AG04449 (cell line): Measurements from ENCODE around the gene SLC29A2.

Experiments used
- CTCF ChIA-PET: fragments of 350-600 bp; formaldehyde crosslinking; extraction: SDS; loops from one replicate; lab custom pipeline; 2021; ENCODE audit warnings: antibody characterized with exemption; lab: Yijun Ruan, JAX
- POLR2A ChIA-PET: fragments of 400-600, 350-600 bp; formaldehyde crosslinking; extraction: SDS; loops from one replicate; lab custom pipeline; 2020; ENCODE audit warnings: antibody characterized with exemption, inconsistent platforms; lab: Yijun Ruan, JAX
- DNase-seq: peaks from one replicate; pipeline ENCODE4 v3.0.0-alpha.2; 2010; ENCODE audit warnings: low read depth, low spot score
- H3K4me3 ChIP-seq: 2 replicates; pipeline ENCODE4 v1.5.1; 2011; ENCODE audit warnings: low read depth, mild to moderate bottlenecking, control low read depth, low read length
- CTCF ChIP-seq: IDR thresholded peaks from one replicate; pipeline ENCODE4 v1.5.1; 2011; ENCODE audit warnings: mild to moderate bottlenecking, moderate library complexity, low read length, control low read depth, inconsistent platforms; ENCODE audit not compliant: insufficient read depth; ENCODE audit errors: missing control alignments

Gene SLC29A2

GRCh38 chr11:66417000-66417399 lies 45.4 kb upstream of the SLC29A2 start:
- H3K4me3 ChIP-seq: no peak overlapping the region
- no peak for TF ChIP-seq CTCF
- POLR2A ChIA-PET: interaction anchor here (0.6 to 1.5 kb wide), 2 partner anchors 8 to 515 kb away, joined by 3 to 8 read pairs; no protein-coding TSS in a partner anchor
- CTCF ChIA-PET: interaction anchor here (0.8 to 37.4 kb wide), 11 partner anchors 8 to 260 kb away, joined by 3 to 1169 read pairs (median 6); partner anchors contain the start of genes DPP3, MRPL11, NPAS4 and RBM4B
- no peak for DNase-seq

GRCh38 chr11:66415423-66415822 lies 43.9 kb upstream of the SLC29A2 start:
- H3K4me3 ChIP-seq: no peak overlapping the region
- ChIA-PET POLR2A (no interaction called here), CTCF (interaction anchor here (1.4 to 37.4 kb wide), 6 partner anchors 9 to 64 kb away, joined by 6 to 1169 read pairs (median 18); partner anchors contain the start of genes MRPL11 and NPAS4)
- DNase-seq: no peak
- no peak for TF ChIP-seq CTCF

- no peak for DNase-seq
- no peak for TF ChIP-seq CTCF
- no peak overlapping the region for H3K4me3 ChIP-seq
- POLR2A ChIA-PET: no interaction called here
- CTCF ChIA-PET: interaction anchor here (1.4 to 37.4 kb wide), 4 partner anchors 7 to 28 kb away, joined by 7 to 1169 read pairs (median 590); partner anchors contain the start of genes MRPL11 and NPAS4
These were observed 42.8 kb upstream of the SLC29A2 start for GRCh38 chr11:66414120-66414934.

- DNase-seq: no peak
- TF ChIP-seq CTCF: no peak
- no peak overlapping the region for H3K4me3 ChIP-seq
- ChIA-PET POLR2A (no interaction called here), CTCF (interaction anchor here (2.2 to 37.4 kb wide), 3 partner anchors 6 to 26 kb away, joined by 10 to 1169 read pairs (median 1169); partner anchors contain the start of genes MRPL11 and NPAS4)
These were observed 41.6 kb upstream of the SLC29A2 start for GRCh38 chr11:66413167-66413566.

DNA sequence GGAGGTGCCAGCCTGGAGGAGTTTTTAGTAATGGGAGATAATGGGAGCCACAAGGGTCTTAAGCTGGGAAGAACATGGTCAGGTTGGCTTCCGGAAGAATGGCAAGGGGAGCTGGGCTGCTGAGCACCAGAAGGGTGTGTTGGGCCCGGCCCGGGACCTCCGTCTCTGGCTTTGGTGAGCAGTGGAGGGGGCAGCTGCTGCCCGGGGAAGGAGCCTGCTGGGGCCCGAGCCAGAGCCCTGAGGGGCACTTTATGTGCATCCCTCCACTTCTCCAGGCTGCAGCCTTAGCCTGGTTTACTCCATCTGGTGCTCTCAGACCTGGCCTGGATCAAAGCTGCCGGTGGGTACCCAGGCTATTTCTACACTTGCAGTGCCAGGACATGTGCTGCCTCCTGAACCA lies 40.5 kb upstream of the SLC29A2 start:
- no peak for TF ChIP-seq CTCF
- CTCF ChIA-PET: interaction anchor here (1.1 to 37.4 kb wide), 5 partner anchors 13 to 265 kb away, joined by 3 to 1169 read pairs (median 9); partner anchors contain the start of genes MRPL11, NPAS4 and RBM4B
- POLR2A ChIA-PET: no interaction called here
- DNase-seq: no peak
- H3K4me3 ChIP-seq: no peak overlapping the region; the same call in 1 of the 2 replicates

DNA sequence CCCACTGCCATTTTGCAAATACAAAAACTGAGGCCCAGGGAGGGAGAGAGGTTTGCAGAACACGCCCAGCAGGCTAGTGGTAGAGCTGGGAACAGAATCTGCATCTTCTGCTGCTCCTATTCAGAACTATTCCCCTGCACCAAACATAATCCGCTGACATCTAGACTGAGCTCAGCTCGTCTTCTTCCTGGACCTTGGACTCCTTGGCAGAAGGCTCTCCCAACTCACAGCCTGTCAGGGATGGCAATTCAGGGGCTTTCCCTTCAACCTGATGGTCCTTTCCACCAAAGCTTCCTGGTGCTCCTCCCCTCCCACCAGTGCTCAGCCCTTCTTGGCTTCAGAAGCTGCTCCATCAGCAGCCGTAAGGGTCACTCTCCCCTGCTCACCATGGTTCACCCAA lies 39.8 kb upstream of the SLC29A2 start:
- ChIA-PET CTCF (interaction anchor here (1.1 to 37.4 kb wide), 5 partner anchors 14 to 266 kb away, joined by 3 to 1169 read pairs (median 9); partner anchors contain the start of genes MRPL11, NPAS4 and RBM4B), POLR2A (interaction anchor here (1.0 kb wide), 1 partner anchor 10 kb away, joined by 4 read pairs; no protein-coding TSS in a partner anchor)
- H3K4me3 ChIP-seq: no peak overlapping the region
- no peak for DNase-seq
- TF ChIP-seq CTCF: no peak
